Mammary epithelial cell (primary cell): Measurements from ENCODE around the gene KCNMA1.

ENCODE experiments used
- CTCF ChIP-seq, 2 donors: IDR thresholded peaks in 1 of 2; conservative IDR thresholded peaks in 1 of 2; 2 replicates each; pipeline ENCODE4 v1.5.1; 2011 to 2012; ENCODE audit warnings: inconsistent platforms in 2 of 2, low read length in 2 of 2, mild to moderate bottlenecking in 2 of 2, control low read depth in 1 of 2, low read depth in 1 of 2; ENCODE audit not compliant: insufficient read depth in 1 of 2; ENCODE audit errors: extremely low read depth in 1 of 2
- EZH2 ChIP-seq: IDR thresholded peaks from 2 replicates; pipeline ENCODE4 v1.6.1; 2012; ENCODE audit warnings: low read length, inconsistent platforms, borderline replicate concordance

DNA sequence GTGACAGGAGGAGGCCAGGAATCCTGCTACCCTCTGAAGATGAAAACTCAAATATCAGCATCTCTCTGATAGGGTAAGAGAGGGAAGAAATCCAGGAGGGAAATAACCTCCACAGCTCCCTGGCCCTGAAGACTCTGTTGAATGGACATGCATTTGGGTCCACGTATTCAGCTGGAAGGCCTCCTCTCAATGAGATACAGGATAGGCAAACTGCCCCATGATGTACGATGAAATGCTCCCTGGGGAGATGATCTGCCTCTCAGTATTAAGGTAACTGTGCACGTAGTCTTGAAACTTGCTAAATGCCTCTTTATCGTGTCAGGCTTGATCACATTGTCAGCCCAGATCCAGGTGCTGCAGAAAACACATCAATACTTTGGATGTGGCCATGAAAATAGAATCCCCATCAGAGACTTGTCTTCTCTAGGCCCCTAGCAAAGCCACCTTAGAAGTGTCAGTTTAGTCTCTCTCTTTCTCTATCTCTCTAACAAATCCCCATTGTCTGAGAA lies 384.0 kb downstream of the KCNMA1 start:
- TF ChIP-seq CTCF (conservative IDR thresholded peaks at IDR 0.05 in 1 of 2, IDR thresholded peaks at IDR 0.05 in 1 of 2; ENCODE audit: extremely low read depth in 1 of 2, insufficient read depth in 1 of 2, low read depth in 1 of 2, low read length in 2 of 2), result no peak
- TF ChIP-seq EZH2, result no peak
